ENCODE results near the gene ADAM12.
"Not testable (repeated sequence)": the region's sequence is repeated elsewhere in the genome, so short reads cannot be mapped to it uniquely, and the experiment has no call there.

The ADAM12 gene

GRCh38 chr10:126058104-126058503 is 330.2 kb downstream of the ADAM12 start:
- Mint-ChIP-seq H3K27me3 (ENCODE audit: low read depth) (peaks cover 11% of the 10 kb centered on the region), H3K27ac (peak overlapping the region; percentile 16 to 63 (median 58)), H3K36me3 (ENCODE audit: low read depth) (peaks cover 14% of the 10 kb centered on the region), H3K4me3 (peak overlapping the region in 1 of 3 experiments; percentile 37), H3K4me1 (peaks cover 46% of the 10 kb centered on the region), H3K9me3 (peaks cover 8% of the 10 kb centered on the region)
- TF ChIP-seq CTCF (IDR thresholded peaks at IDR 0.05; ENCODE audit: unreplicated experiment in 3 of 3) = no peak

- Mint-ChIP-seq H3K9me3 (peaks cover 8% of the 10 kb centered on the region), H3K4me1 (peaks cover 43% of the 10 kb centered on the region), H3K36me3 (ENCODE audit: low read depth) (peaks cover 14% of the 10 kb centered on the region), H3K4me3 (no peak overlapping the region), H3K27me3 (ENCODE audit: low read depth) (peaks cover 11% of the 10 kb centered on the region), H3K27ac (no peak overlapping the region)
- TF ChIP-seq CTCF (IDR thresholded peaks at IDR 0.05; ENCODE audit: unreplicated experiment in 3 of 3) = no peak
Measured at GRCh38 chr10:126057494-126057893, 330.8 kb downstream of the ADAM12 start.

GRCh38 chr10:126054191-126054590 is 334.1 kb downstream of the ADAM12 start:
- H3K4me1 Mint-ChIP-seq = peaks cover 31% of the 10 kb centered on the region
- peaks cover 9% of the 10 kb centered on the region for H3K27me3 Mint-ChIP-seq (ENCODE audit: low read depth)
- H3K36me3 Mint-ChIP-seq (ENCODE audit: low read depth) = peaks cover 9% of the 10 kb centered on the region
- peaks cover 8% of the 10 kb centered on the region for H3K9me3 Mint-ChIP-seq
- H3K27ac Mint-ChIP-seq = no peak overlapping the region
- TF ChIP-seq CTCF (IDR thresholded peaks at IDR 0.05; ENCODE audit: unreplicated experiment in 3 of 3) = no peak
- no peak overlapping the region for H3K4me3 Mint-ChIP-seq

- H3K36me3 Mint-ChIP-seq (ENCODE audit: low read depth) = peaks cover 9% of the 10 kb centered on the region
- H3K4me1 Mint-ChIP-seq = peaks cover 20% of the 10 kb centered on the region
- no peak overlapping the region for H3K27ac Mint-ChIP-seq
- peaks cover 5% of the 10 kb centered on the region for H3K27me3 Mint-ChIP-seq (ENCODE audit: low read depth)
- no peak for TF ChIP-seq CTCF (IDR thresholded peaks at IDR 0.05; ENCODE audit: unreplicated experiment in 3 of 3)
- H3K9me3 Mint-ChIP-seq = peaks cover 8% of the 10 kb centered on the region
- H3K4me3 Mint-ChIP-seq = no peak overlapping the region
Measured at GRCh38 chr10:126052171-126052570, 336.1 kb downstream of the ADAM12 start.

- Mint-ChIP-seq H3K27ac (peak overlapping the region; percentile 8 to 15 (median 9)), H3K4me1 (peaks cover 26% of the 10 kb centered on the region), H3K36me3 (ENCODE audit: low read depth) (no peaks in the 10 kb centered on the region), H3K4me3 (no peak overlapping the region), H3K27me3 (ENCODE audit: low read depth) (peaks cover 5% of the 10 kb centered on the region), H3K9me3 (peaks cover under 1% of the 10 kb centered on the region)
- TF ChIP-seq CTCF (IDR thresholded peaks at IDR 0.05; ENCODE audit: unreplicated experiment in 3 of 3) = no peak
Measured at GRCh38 chr10:126049759-126050700, 338.2 kb downstream of the ADAM12 start.

- H3K27ac Mint-ChIP-seq; H3K36me3 Mint-ChIP-seq (ENCODE audit: low read depth); H3K9me3 Mint-ChIP-seq: not testable (repeated sequence)
Measured at GRCh38 chr10:126047749-126048148, 340.5 kb downstream of the ADAM12 start.

More at GRCh38 chr10:126047749-126048148, 340.5 kb downstream of the ADAM12 start:
- H3K4me3 Mint-ChIP-seq; H3K27me3 Mint-ChIP-seq (ENCODE audit: low read depth): not testable (repeated sequence)
- peaks cover 32% of the 10 kb centered on the region for H3K4me1 Mint-ChIP-seq

All from nephron (organoid).